Spleen (tissue), 11 donors: ENCODE measurements around the gene NDUFC1. TPM values are rescaled to one million over a fixed set of nuclear protein-coding genes. Genes with fewer than 3 reads are reported as not detected.
"Not testable (repeated sequence)": the region's sequence is repeated elsewhere in the genome, so short reads cannot be mapped to it uniquely, and the experiment has no call there.

Experiments used
- DNase-seq: peaks from one replicate; pipeline ENCODE4 v3.0.0-alpha.2; 2020
- H3K27ac ChIP-seq, 8 donors: fragments of 200-600 bp; sonication (generic) in 7 of 8; 1 replicate in 4 of 8; 2 replicates in 4 of 8; pipeline versions ENCODE4 v1.5.0 to v1.8.0; 2016 to 2021; ENCODE audit warnings: inconsistent platforms in 4 of 8, mild to moderate bottlenecking in 4 of 8, moderate library complexity in 1 of 8
- H3K27me3 ChIP-seq, 7 donors: fragments of 200-600 bp; sonication (generic) in 6 of 7; replicated peaks in 1 of 7; 1 replicate in 4 of 7; 2 replicates in 3 of 7; pipeline versions ENCODE4 v1.5.0 to v1.8.0; 2016 to 2021; ENCODE audit warnings: inconsistent platforms in 3 of 7, mild to moderate bottlenecking in 1 of 7
- H3K36me3 ChIP-seq, 6 donors: fragments of 200-600 bp; sonication (generic) in 5 of 6; 1 replicate in 4 of 6; 2 replicates in 2 of 6; pipeline versions ENCODE4 v1.5.0 to v1.8.0; 2016 to 2021; ENCODE audit warnings: inconsistent platforms in 2 of 6
- H3K4me1 ChIP-seq, 6 donors: fragments of 200-600 bp; sonication (generic) in 5 of 6; 1 replicate in 3 of 6; 2 replicates in 3 of 6; pipeline versions ENCODE4 v1.5.0 to v1.8.0; 2016 to 2021; ENCODE audit warnings: inconsistent platforms in 3 of 6
- H3K4me3 ChIP-seq, 8 donors: fragments of 200-600 bp; sonication (generic) in 7 of 8; 1 replicate in 4 of 8; 2 replicates in 4 of 8; pipeline versions ENCODE4 v1.5.0 to v1.8.0; 2016 to 2021; ENCODE audit warnings: inconsistent platforms in 4 of 8, mild to moderate bottlenecking in 4 of 8, moderate library complexity in 2 of 8
- H3K9me3 ChIP-seq, 8 donors: fragments of 200-600 bp; sonication (generic) in 7 of 8; 1 replicate in 4 of 8; 2 replicates in 4 of 8; pipeline versions ENCODE4 v1.5.0 to v1.8.0; 2016 to 2021; ENCODE audit warnings: inconsistent platforms in 4 of 8
- POLR2A ChIP-seq, 3 donors: fragments of 450-650 bp; IDR thresholded peaks; one replicate each; pipeline ENCODE4 v1.5.1; 2017; ENCODE audit warnings: antibody characterized with exemption in 3 of 3, mild to moderate bottlenecking in 1 of 3
- POLR2AphosphoS5 ChIP-seq, 3 donors: sonication (generic); formaldehyde crosslinking; IDR thresholded peaks; one replicate each; pipeline ENCODE4 v1.5.1; 2017; ENCODE audit warnings: antibody characterized with exemption in 3 of 3
- WGBS, 5 donors: extraction: QIAGEN DNeasy Blood & Tissue Kit in 3 of 5; methylation state at CpG; one replicate each; pipeline versions ENCODE4 v1.1.5 to v1.1.7; 2013 to 2018; 5-methylcytosine and 5-hydroxymethylcytosine counted together
- intact Hi-C: fragments of 100-400 bp; cut with DNase I; formaldehyde crosslinking; loops from one replicate; pipeline ENCODE4 v1.15.0; 2023; ENCODE audit warnings: low total_unique reads
- polyA plus RNA-seq, 3 donors: library from polyadenylated mRNA; stranded (reverse); fragments of 200-250 nt; gene quantifications; one replicate each; pipeline ENCODE4 v1.2.1, GENCODE V29; 2013
- total RNA-seq, 7 donors: library from RNA; depleted of rRNA in 3 of 7; stranded (reverse); fragments of >200 nt in 3 of 7; fragmentation: NEBNext Ultra II Directional in 4 of 7; extraction: Animal tissue kit (Norgen Biotek cat#: 25700) in 4 of 7; gene quantifications; one replicate each; pipeline versions ENCODE4 v1.1.0 to v1.2.1, GENCODE V29; 2016 to 2021
- TF ChIP-seq, protein P1 (sequence below), 11 experiments: fragments of 200-600 bp in 7 of 11; fragments of 450-650 bp in 4 of 11; sonication (generic) in 4 of 11; IDR thresholded peaks in 8 of 11; conservative IDR thresholded peaks in 3 of 11; 1 replicate in 7 of 11; 2 replicates in 4 of 11; pipeline versions ENCODE4 v1.4.0 to v1.8.0; 2016 to 2021; ENCODE audit warnings: antibody characterized with exemption in 11 of 11, inconsistent platforms in 4 of 11, mild to moderate bottlenecking in 1 of 11
- donor health status: healthy with polysubstance abuse.
- donor health status: DM: no; HTN: no; CAD: no; lungs with moderate emphysema.
- donor health status: DM: no; HTN: no; CAD: no.
- donor health status: Bipolar disorder and iron deficiency.
- donor health status: healthy.
- donor health status: DM: no; HTN: no; CAD: no.
- donor health status: DM: yes; HTN: yes; CAD: no.

Gene NDUFC1
- total and polyA plus RNA-seq, 10 donors, result 27.8 to 92.8 (median 46.3) TPM

DNA sequence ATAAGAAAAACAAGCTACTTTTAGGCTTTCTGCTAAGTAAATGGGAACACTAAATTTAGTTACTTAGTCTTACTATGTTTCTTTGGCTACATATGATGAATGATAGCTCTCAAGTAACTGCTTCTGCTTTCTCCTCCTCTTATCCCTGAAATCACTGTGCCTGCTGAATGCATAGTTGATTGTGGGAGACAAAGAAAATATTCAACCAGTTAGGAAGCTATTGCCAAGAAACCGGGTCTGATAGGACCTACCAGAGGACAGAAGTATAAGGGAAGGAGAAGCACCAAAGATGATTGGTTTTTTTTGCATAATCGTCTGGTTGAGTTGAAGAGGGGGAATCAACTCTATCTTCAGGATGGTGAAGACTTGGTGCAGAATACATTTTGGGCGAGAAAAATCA lies 28.0 kb upstream of the NDUFC1 start:
- 83 to 94% (median 88%) methylated on average over 3 of the region's 3 CpGs for WGBS, 5 donors
- no peaks in the 10 kb centered on the region for H3K27me3 ChIP-seq
- H3K4me3 ChIP-seq, result no peak overlapping the region
- H3K27ac ChIP-seq, result no peak overlapping the region
- H3K4me1 ChIP-seq, result peaks cover 0 to 50% (median 8%) of the 10 kb centered on the region in 6 donors
- H3K9me3 ChIP-seq, result no peaks in the 10 kb centered on the region
- TF ChIP-seq POLR2AphosphoS5 (IDR thresholded peaks at IDR 0.05) (no peak), POLR2A (IDR thresholded peaks at IDR 0.05) (no peak)
- TF ChIP-seq, protein P1, sequence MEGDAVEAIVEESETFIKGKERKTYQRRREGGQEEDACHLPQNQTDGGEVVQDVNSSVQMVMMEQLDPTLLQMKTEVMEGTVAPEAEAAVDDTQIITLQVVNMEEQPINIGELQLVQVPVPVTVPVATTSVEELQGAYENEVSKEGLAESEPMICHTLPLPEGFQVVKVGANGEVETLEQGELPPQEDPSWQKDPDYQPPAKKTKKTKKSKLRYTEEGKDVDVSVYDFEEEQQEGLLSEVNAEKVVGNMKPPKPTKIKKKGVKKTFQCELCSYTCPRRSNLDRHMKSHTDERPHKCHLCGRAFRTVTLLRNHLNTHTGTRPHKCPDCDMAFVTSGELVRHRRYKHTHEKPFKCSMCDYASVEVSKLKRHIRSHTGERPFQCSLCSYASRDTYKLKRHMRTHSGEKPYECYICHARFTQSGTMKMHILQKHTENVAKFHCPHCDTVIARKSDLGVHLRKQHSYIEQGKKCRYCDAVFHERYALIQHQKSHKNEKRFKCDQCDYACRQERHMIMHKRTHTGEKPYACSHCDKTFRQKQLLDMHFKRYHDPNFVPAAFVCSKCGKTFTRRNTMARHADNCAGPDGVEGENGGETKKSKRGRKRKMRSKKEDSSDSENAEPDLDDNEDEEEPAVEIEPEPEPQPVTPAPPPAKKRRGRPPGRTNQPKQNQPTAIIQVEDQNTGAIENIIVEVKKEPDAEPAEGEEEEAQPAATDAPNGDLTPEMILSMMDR (IDR thresholded peaks at IDR 0.05 in 8 of 11, conservative IDR thresholded peaks at IDR 0.05 in 3 of 11), result no peak
- H3K36me3 ChIP-seq, result peaks cover 0 to 41% (median under 1%) of the 10 kb centered on the region in 6 donors
- no peak for DNase-seq
- intact Hi-C loops, result no loop called here

DNA sequence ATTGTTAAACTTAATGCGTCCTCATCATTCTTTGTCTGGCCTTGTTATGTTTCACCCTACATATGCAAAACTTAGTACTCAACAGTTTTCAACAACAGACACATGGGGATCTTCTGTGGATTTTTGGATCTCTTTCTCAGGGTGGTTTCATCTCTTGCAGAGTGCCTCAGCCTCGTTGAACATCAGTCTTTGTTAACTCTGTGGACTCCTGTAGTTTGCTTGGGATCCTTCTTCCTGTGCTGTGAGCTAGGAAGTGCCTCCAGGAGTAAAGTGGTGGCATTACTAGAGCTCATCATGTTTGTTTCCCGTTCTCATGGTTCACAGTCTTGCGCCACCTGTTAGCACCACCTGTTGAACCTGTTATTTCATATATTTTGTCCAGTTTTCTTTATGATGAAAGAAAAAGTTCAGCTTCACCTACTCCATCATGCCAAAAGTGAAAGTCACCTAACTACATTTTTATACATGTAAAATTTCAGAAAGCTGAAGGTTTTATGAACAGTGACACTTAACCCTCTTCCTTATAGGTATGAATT lies 27.5 kb upstream of the NDUFC1 start:
- H3K9me3 ChIP-seq, result no peaks in the 10 kb centered on the region
- H3K4me1 ChIP-seq, result peaks cover under 1 to 54% (median 11%) of the 10 kb centered on the region in 6 donors
- no peak overlapping the region for H3K27ac ChIP-seq
- peaks cover 0 to 35% (median 0%) of the 10 kb centered on the region in 6 donors for H3K36me3 ChIP-seq
- TF ChIP-seq, protein P1 (IDR thresholded peaks at IDR 0.05 in 8 of 11, conservative IDR thresholded peaks at IDR 0.05 in 3 of 11), result no peak
- TF ChIP-seq POLR2A (IDR thresholded peaks at IDR 0.05) (no peak), POLR2AphosphoS5 (IDR thresholded peaks at IDR 0.05) (no peak)
- WGBS, 5 donors, result 83 to 94% (median 88%) methylated on average over 4 of the region's 4 CpGs
- H3K4me3 ChIP-seq, result no peak overlapping the region
- intact Hi-C loops, result no loop called here
- H3K27me3 ChIP-seq, result no peaks in the 10 kb centered on the region
- DNase-seq, result no peak

DNA sequence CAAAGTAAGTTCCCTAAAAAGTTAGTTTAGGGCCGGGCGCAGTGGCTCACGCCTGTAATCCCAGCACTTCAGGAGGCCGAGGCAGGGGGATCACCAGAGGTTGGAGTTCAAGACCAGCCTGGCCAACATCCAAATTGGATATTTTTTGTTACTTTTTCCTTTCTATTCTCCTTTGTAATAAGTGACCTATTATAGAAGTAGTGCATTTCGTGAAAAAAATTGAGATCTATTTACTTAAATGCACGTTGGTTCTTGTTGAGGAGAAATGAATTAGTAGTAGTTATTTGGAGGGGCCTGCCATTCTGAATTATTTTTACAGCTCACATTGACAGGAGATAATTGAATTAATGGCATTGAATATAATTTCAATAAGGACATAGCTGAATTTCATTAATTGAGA lies 22.3 kb upstream of the NDUFC1 start:
- TF ChIP-seq, protein P1 (IDR thresholded peaks at IDR 0.05 in 8 of 11, conservative IDR thresholded peaks at IDR 0.05 in 3 of 11), result no peak
- TF ChIP-seq POLR2AphosphoS5 (IDR thresholded peaks at IDR 0.05) (no peak), POLR2A (IDR thresholded peaks at IDR 0.05) (no peak)
- 65 to 79% (median 76%) methylated on average over 6 of the region's 6 CpGs for WGBS, 5 donors
- intact Hi-C loops, result no loop called here
- H3K27ac ChIP-seq, result no peak overlapping the region
- H3K4me1 ChIP-seq, result peaks cover under 1 to 54% (median 12%) of the 10 kb centered on the region in 6 donors
- no peak for DNase-seq
- no peaks in the 10 kb centered on the region for H3K9me3 ChIP-seq
- H3K4me3 ChIP-seq, result no peak overlapping the region
- H3K36me3 ChIP-seq, result peaks cover 0 to 20% (median 0%) of the 10 kb centered on the region in 6 donors
- H3K27me3 ChIP-seq, result no peaks in the 10 kb centered on the region

DNA sequence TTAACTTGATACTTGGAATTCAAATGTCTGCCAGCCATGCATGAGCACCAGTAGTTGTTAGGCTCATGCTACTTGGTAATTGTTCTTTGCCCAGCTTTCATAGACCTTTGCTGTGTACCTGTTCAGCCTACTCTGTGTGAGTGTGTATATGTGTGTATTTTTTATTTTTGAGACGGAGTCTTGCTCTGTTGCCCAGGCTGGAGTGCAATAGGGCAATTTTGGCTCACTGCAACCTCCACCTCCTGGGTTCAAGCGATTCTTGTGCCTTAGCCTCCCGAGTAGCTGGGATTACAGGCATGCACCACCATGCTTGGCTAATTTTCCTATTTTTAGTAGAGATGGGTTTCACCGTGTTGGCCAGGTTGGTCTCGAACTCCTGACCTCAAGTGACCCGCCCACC lies 20.3 kb upstream of the NDUFC1 start:
- H3K9me3 ChIP-seq, H3K36me3 ChIP-seq, H3K27me3 ChIP-seq, H3K27ac ChIP-seq, DNase-seq, H3K4me3 ChIP-seq, intact Hi-C loops: not testable (repeated sequence)
- 93 to 98% (median 95%) methylated on average over 6 of the region's 6 CpGs for WGBS, 5 donors
- peaks cover 0 to 73% (median 18%) of the 10 kb centered on the region in 6 donors for H3K4me1 ChIP-seq

DNA sequence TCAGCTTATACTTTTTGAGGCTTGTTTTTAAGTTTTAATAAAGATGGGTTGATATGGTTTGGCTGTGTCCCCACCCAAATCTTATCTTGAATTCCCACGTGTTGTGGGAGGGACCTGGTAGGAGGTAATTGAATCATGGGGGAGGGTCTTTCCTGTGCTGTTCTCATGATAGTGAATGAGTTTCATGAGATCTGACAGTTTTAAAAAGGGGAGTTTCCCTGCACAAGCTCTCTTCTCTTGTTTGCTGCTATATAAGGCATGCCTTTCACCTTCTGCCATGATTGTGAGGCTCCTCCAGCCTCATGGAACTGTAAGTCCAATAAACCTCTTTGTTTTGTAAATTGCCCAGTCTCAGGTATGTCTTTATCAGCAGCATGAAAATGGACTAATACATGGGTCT lies 19.8 kb upstream of the NDUFC1 start:
- H3K4me1 ChIP-seq, result peaks cover 0 to 78% (median 23%) of the 10 kb centered on the region in 6 donors
- intact Hi-C loops, H3K4me3 ChIP-seq, H3K9me3 ChIP-seq, H3K36me3 ChIP-seq, H3K27ac ChIP-seq, DNase-seq, H3K27me3 ChIP-seq: not testable (repeated sequence)
- WGBS, 5 donors, result 39 to 76% (median 69%) methylated on average over 1 of the region's 1 CpG
